ENCODE data around the gene PRDX2.

PRDX2 gene

GRCh38 chr19:12751635-12752034 lies 50.0 kb downstream of the PRDX2 start, which contains the start of gene BEST2:
BEST2 (plus strand) TSS chr19:12751791; CDS start chr19:12752593, 802 bp downstream.
- no peak for DNase-seq

DNA sequence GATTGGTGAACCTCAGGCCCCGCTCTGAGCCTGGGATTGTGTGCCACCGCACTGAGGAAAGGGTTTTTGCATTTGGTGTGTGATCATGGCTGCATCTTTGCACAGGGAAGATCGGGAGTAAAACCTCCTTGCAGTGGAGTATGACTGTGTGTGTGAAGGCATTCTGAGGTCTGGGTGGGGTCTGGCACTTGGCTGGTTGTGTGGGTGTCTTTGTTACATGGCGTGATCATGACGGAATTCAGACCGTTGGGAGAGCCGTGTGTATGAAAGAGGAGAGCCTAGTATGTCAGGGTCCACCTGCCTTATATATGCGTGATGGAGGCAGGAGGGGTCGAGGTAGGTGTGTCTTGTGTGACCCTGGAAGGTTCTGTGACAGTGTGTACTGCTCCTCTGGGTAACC lies 50.7 kb downstream of the PRDX2 start:
- DNase-seq = no peak

GRCh38 chr19:12749938-12750521 lies 51.6 kb downstream of the PRDX2 start:
- DNase-seq = no peak

- DNase-seq = no peak
Observed at GRCh38 chr19:12748489-12748888, 53.1 kb downstream of the PRDX2 start.
